Activated CD4-positive, alpha-beta T cell treated with anti-CD3 and anti-CD28 coated beads, Interleukin-2, amount 10 ng/mL, durations not matched to agents 7 days and 5 days (primary cell): ENCODE measurements around the gene METRNL. TPM values are rescaled to one million over a fixed set of nuclear protein-coding genes. Genes with fewer than 3 reads are reported as not detected.
"Not testable (repeated sequence)": the region's sequence is repeated elsewhere in the genome, so short reads cannot be mapped to it uniquely, and the experiment has no call there.

Experiments
- CTCF ChIA-PET: fragments of 350-600 bp; sonication (Branson Sonifier 250); formaldehyde crosslinking; loops from one replicate; lab custom pipeline; 2021; ENCODE audit warnings: antibody characterized with exemption; lab: Charles Lee
- POLR2A ChIA-PET: fragments of 350-600 bp; sonication (Branson Sonifier 250); formaldehyde crosslinking; loops from one replicate; lab custom pipeline; 2021; ENCODE audit warnings: antibody characterized with exemption; lab: Charles Lee
- DNase-seq: peaks from one replicate; pipeline ENCODE4 v3.0.0-alpha.2; 2020
- H3K27ac Mint-ChIP-seq: one replicate; pipeline ENCODE4 v1.8.0; 2021; ENCODE audit warnings: mild to moderate bottlenecking, moderate library complexity, mixed read lengths
- H3K27me3 Mint-ChIP-seq: one replicate; pipeline ENCODE4 v1.8.0; 2021; ENCODE audit warnings: mixed read lengths
- H3K36me3 Mint-ChIP-seq: one replicate; pipeline ENCODE4 v1.8.0; 2021; ENCODE audit warnings: low read depth, mixed read lengths
- H3K4me1 Mint-ChIP-seq: one replicate; pipeline ENCODE4 v1.8.0; 2021; ENCODE audit warnings: mixed read lengths
- H3K4me3 Mint-ChIP-seq: one replicate; pipeline ENCODE4 v1.8.0; 2021; ENCODE audit warnings: mild to moderate bottlenecking, moderate library complexity, mixed read lengths
- H3K9me3 Mint-ChIP-seq: one replicate; pipeline ENCODE4 v1.8.0; 2021; ENCODE audit warnings: mixed read lengths
- total RNA-seq, 2 experiments: library from RNA; stranded (reverse); gene quantifications; one replicate each; pipeline ENCODE4 v1.2.3, GENCODE V29; 2021

The METRNL gene
- total RNA-seq, 2 experiments from 2014 or later = 2.1 to 2.2 TPM

DNA sequence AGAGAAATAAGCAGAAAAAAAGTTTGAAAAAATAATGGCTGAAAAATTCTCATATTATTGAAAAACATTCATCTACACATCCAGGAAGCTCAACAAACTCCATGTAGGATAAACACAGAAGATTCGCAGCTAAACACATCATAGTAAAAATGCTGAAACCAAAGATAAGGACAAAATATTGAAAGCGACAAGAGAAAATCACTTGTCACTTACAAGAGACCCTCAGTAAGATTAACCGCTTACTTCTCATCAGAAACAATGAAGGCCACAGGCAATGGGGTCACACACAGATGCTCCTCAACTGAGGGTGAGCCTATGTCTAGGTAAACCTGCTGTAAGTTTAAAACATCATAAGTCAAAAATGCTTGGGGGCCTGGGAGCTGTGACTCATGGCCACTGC, 38.1 kb upstream of the METRNL start:
- POLR2A ChIA-PET = interaction anchor here (0.6 kb wide), 1 partner anchor 134 kb away, joined by 5 read pairs; no protein-coding TSS in a partner anchor
- CTCF ChIA-PET = no interaction called here

DNA sequence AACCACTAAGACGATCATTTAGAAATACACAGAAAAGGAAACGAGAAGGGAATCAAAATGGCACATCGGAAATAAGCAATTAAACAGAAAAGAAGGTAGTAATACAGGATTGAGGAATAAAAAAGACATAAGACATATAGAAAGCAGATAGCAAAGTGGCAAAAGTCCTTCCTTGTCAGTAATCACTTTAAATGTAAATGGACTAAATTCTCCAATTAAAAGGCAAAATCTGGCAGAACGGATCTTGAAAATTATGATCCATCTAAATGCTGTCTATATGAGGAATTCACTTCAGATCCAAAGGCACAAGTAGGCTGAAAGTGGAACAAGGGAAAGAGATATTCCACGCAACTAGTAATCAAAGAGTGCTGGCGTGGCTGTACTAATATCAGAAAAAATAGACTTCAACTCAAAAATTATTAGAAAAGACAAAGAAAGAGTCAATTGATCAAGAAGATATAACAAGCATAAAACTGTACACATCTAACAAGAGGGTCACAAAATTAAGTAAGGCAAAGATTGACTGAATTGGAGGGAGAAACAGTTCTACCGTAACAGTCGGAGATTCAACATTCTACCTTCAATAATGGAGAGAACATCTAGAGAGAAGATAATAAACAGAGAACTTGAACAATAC, 36.8 kb upstream of the METRNL start:
- Mint-ChIP-seq H3K9me3 (peaks cover 29% of the 10 kb centered on the region), H3K4me3 (no peak overlapping the region), H3K4me1 (peaks cover 18% of the 10 kb centered on the region), H3K27ac (no peak overlapping the region), H3K36me3 (peaks cover 66% of the 10 kb centered on the region), H3K27me3 (no peaks in the 10 kb centered on the region)
- POLR2A ChIA-PET = no interaction called here
- CTCF ChIA-PET = no interaction called here
- DNase-seq = no peak

More for the DNA sequence above, 38.1 kb upstream of the METRNL start:
- no peak for DNase-seq
- Mint-ChIP-seq H3K27ac (no peak overlapping the region), H3K27me3 (no peaks in the 10 kb centered on the region), H3K36me3 (peaks cover 62% of the 10 kb centered on the region), H3K4me1 (peaks cover 11% of the 10 kb centered on the region), H3K9me3 (peaks cover 25% of the 10 kb centered on the region), H3K4me3 (no peak overlapping the region)

DNA sequence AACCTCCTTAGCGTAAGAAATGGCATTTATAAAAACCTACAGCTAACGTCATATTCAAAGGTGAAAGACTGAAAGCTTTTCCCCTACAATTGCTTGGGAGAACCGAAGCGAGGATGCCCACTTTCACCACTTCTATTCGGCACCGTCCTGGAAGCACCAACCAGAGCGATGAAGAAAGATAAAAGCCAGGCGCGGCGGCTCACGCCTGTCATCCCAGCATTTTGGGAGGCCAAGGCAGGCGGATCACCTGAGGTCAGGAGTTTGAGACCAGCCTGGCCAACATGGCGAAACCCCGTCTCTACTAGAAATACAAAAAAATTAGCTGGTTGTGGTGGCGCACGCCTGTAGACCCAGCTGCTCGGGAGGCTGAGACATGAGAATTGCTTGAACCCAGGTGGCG, 34.9 kb upstream of the METRNL start:
- CTCF ChIA-PET = interaction anchor here (1.9 kb wide), 1 partner anchor 8 kb away, joined by 5 read pairs; no protein-coding TSS in a partner anchor
- H3K9me3 Mint-ChIP-seq = peaks cover 31% of the 10 kb centered on the region
- POLR2A ChIA-PET, H3K4me3 Mint-ChIP-seq, DNase-seq, H3K27me3 Mint-ChIP-seq, H3K27ac Mint-ChIP-seq: not testable (repeated sequence)
- peaks cover 36% of the 10 kb centered on the region for H3K4me1 Mint-ChIP-seq
- peaks cover 67% of the 10 kb centered on the region for H3K36me3 Mint-ChIP-seq

DNA sequence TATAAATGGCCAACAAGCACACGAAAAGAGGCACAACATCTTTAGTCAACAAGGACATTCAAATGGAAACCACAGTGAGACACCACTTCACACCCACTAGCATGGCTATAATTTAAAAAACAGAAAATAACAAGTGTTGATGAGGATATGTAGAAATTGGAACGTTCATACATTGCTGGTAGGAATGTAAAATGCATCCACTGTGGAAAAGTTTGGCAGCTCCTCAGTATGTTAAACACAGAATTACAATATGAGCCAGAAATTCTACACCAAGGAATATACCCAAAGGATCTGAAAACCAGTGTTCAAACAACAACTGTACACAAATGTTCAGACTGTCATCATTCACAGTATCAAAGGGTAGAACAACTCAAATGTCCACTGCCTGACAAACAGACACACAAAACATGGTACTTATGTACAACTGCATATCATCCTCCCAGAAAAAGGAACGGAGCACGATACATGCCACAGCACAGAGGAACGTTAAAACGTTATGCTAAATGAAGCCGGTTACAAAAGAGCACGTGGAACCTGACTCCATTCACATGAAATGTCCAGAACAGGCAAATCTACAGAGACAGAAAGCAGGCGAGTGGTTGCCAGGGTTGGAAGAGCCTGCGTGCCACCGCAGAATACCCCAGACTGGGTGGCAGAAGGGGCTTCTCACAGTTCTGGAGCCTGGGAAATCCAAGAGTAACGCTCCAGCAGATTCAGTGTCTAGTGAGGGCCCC, 32.8 kb upstream of the METRNL start:
- ChIA-PET POLR2A (no interaction called here), CTCF (no interaction called here)
- Mint-ChIP-seq H3K27me3 (no peaks in the 10 kb centered on the region), H3K4me3 (no peak overlapping the region), H3K36me3 (peaks cover 48% of the 10 kb centered on the region), H3K4me1 (peaks cover 51% of the 10 kb centered on the region), H3K27ac (no peak overlapping the region), H3K9me3 (peaks cover 21% of the 10 kb centered on the region)
- DNase-seq = no peak

GRCh38 chr17:83047182-83047478, 32.3 kb upstream of the METRNL start:
- no peak for DNase-seq
- Mint-ChIP-seq H3K27ac (no peak overlapping the region), H3K36me3 (peaks cover 44% of the 10 kb centered on the region), H3K9me3 (peaks cover 19% of the 10 kb centered on the region), H3K4me1 (peaks cover 54% of the 10 kb centered on the region), H3K4me3 (no peak overlapping the region), H3K27me3 (no peaks in the 10 kb centered on the region)
- ChIA-PET CTCF (no interaction called here), POLR2A (no interaction called here)

GRCh38 chr17:83047818-83048475, 31.5 kb upstream of the METRNL start:
- POLR2A ChIA-PET, DNase-seq, H3K27me3 Mint-ChIP-seq: not testable (repeated sequence)
- Mint-ChIP-seq H3K36me3 (peaks cover 36% of the 10 kb centered on the region), H3K27ac (peak overlapping the region; percentile 96), H3K4me1 (peaks cover 54% of the 10 kb centered on the region), H3K4me3 (peak overlapping the region; percentile 78), H3K9me3 (peaks cover 12% of the 10 kb centered on the region)
- CTCF ChIA-PET = interaction anchor here (1.4 kb wide), 1 partner anchor 38 kb away, joined by 4 read pairs; no protein-coding TSS in a partner anchor

DNA sequence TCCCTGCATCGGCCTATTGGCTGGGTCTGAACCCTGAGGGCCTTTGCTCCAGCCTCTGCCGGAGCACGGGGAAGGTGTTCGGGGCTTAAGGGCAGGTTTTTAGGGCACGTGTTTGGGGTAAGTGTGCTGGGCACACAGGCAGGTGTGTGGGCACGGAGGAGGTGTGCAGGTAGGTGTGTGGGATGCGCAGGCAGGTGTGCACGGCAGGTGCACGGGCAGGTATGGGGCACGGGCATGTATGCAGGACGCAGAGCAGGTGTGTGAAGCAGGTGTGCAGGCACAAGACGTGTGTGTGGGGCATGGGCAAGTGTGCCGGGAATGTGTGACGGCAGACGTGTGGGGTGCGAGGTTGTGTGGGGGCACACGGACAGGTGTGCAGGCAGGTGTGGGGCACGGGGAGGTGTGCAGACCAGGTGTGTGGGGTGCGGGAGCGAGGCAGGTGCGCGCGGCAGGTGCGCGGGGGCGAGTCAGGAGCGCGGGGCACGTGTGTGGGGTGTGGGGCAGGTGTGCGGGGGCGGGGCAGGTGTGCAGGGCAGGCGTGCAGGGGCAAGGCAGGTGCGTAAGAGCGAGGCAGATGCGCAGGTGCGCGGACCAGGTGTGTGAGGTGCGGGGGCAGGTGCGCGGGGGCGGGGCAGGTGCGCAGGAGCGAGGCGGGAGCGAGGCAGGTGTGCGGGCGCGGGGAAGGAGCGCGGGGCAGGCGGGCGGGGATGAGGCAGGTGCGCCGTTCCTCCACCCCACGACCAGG, 28.6 kb upstream of the METRNL start:
- Mint-ChIP-seq H3K4me3 (peak overlapping the region; percentile 75), H3K27me3 (no peaks in the 10 kb centered on the region), H3K4me1 (peaks cover 58% of the 10 kb centered on the region), H3K9me3 (peaks cover 6% of the 10 kb centered on the region), H3K36me3 (peaks cover 17% of the 10 kb centered on the region), H3K27ac (peak overlapping the region; percentile 94)
- ChIA-PET CTCF (no interaction called here), POLR2A (no interaction called here)
- DNase-seq = no peak

- H3K4me3 Mint-ChIP-seq = peak overlapping the region; percentile 75
- no peaks in the 10 kb centered on the region for H3K27me3 Mint-ChIP-seq
- H3K9me3 Mint-ChIP-seq = peaks cover 5% of the 10 kb centered on the region
- peaks cover 13% of the 10 kb centered on the region for H3K36me3 Mint-ChIP-seq
- ChIA-PET POLR2A (no interaction called here), CTCF (no interaction called here)
- peak overlapping the region; percentile 95 for H3K27ac Mint-ChIP-seq
- DNase-seq = peak; percentile 96
- H3K4me1 Mint-ChIP-seq = peaks cover 55% of the 10 kb centered on the region
These were observed 27.8 kb upstream of the METRNL start for GRCh38 chr17:83051396-83052240.

DNA sequence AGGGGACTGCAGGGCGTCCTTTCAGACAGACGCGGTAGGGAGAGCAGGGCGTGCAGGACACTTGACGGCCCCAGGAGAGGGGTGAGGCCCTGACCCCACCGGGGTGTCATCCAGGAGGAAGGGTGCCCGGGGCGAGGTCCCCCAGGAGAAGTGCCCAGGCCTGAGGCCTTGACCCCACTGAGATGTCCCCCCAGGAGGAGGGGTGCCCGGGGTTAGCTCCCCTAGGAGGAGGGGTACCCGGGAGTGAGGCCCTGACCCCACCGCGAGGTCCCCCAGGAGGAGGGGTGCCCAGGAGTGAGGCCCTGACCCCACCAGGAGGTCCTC, 27.2 kb upstream of the METRNL start:
- Mint-ChIP-seq H3K27ac (peak overlapping the region; percentile 95), H3K36me3 (peaks cover 8% of the 10 kb centered on the region), H3K9me3 (peaks cover 3% of the 10 kb centered on the region), H3K27me3 (no peaks in the 10 kb centered on the region), H3K4me1 (peaks cover 52% of the 10 kb centered on the region), H3K4me3 (peak overlapping the region; percentile 75)
- CTCF ChIA-PET = no interaction called here
- POLR2A ChIA-PET = no interaction called here
- DNase-seq = peak; percentile 11

- peak; percentile 5 for DNase-seq
- Mint-ChIP-seq H3K36me3 (peaks cover 3% of the 10 kb centered on the region), H3K4me1 (peaks cover 47% of the 10 kb centered on the region), H3K27ac (peak overlapping the region; percentile 80), H3K4me3 (no peak overlapping the region), H3K9me3 (no peaks in the 10 kb centered on the region), H3K27me3 (no peaks in the 10 kb centered on the region)
- ChIA-PET POLR2A (no interaction called here), CTCF (interaction anchor here (1.7 kb wide), 1 partner anchor 271 kb away, joined by 4 read pairs; no protein-coding TSS in a partner anchor)
These were observed 26.3 kb upstream of the METRNL start for GRCh38 chr17:83053021-83053681.

DNA sequence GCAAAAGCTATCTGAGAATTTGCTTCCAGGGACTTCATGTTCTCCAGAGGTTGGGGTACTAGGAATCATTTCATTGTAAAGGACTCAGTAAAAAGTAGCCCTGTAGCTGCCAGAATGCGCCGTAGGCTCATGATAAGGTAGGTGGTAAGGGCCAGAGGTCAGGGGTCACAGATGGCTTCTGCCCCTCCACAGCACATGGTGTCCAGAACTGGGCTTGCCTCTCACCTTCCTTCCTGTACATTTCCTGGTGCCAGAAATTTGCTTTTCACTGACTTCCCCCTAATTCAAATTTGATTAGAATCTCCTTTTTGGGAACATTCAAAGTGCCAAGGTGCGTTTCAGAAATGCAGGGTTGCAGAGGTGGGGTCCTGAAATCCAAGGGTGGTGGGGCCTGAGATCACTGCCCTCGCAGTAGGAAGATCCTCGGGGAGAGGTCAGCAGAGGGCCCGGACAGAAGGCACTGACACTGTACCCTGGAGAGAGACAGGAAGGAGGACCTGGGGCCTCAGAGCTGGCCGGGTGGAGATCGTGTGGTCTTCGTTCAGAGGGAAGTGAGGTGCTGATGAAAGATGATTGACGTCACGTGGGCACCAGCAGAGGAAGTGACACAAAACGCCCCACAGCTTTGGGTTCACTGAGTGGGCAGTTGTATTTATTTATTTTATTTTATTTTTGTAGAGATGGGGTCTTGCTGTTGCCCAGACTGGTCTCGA, 25.5 kb upstream of the METRNL start:
- no peaks in the 10 kb centered on the region for H3K9me3 Mint-ChIP-seq
- H3K27me3 Mint-ChIP-seq = no peaks in the 10 kb centered on the region
- H3K4me3 Mint-ChIP-seq = no peak overlapping the region
- peak; percentile 29 for DNase-seq
- peaks cover 40% of the 10 kb centered on the region for H3K4me1 Mint-ChIP-seq
- POLR2A ChIA-PET = no interaction called here
- H3K27ac Mint-ChIP-seq = peak overlapping the region; percentile 80
- no peaks in the 10 kb centered on the region for H3K36me3 Mint-ChIP-seq
- CTCF ChIA-PET = interaction anchor here (1.2 to 1.7 kb wide), 2 partner anchors 9 to 272 kb away, joined by 4 to 5 read pairs; no protein-coding TSS in a partner anchor
